ENCODE results near the gene ADAM12. TPM values are rescaled to one million over a fixed set of nuclear protein-coding genes. Genes with fewer than 3 reads are reported as not detected.
"Not testable (repeated sequence)": the region's sequence is repeated elsewhere in the genome, so short reads cannot be mapped to it uniquely, and the experiment has no call there.

The ADAM12 gene
- total RNA-seq, 1 donor from 2014 or later = 2.1 TPM

- no peak for DNase-seq (ENCODE audit: low spot score)
Measured at GRCh38 chr10:126185676-126186447, 202.4 kb downstream of the ADAM12 start.

GRCh38 chr10:126181626-126182025 is 206.7 kb downstream of the ADAM12 start:
- DNase-seq (ENCODE audit: low spot score) = no peak

- DNase-seq (ENCODE audit: low spot score) = no peak
Measured at GRCh38 chr10:126179637-126180036, 208.6 kb downstream of the ADAM12 start.

- DNase-seq (ENCODE audit: low spot score) = no peak
Measured at GRCh38 chr10:126177417-126178030, 210.8 kb downstream of the ADAM12 start.

- DNase-seq (ENCODE audit: low spot score) = no peak
Measured at GRCh38 chr10:126175641-126176262, 212.5 kb downstream of the ADAM12 start.

GRCh38 chr10:126172755-126173154 is 215.5 kb downstream of the ADAM12 start:
- not testable (repeated sequence) for DNase-seq (ENCODE audit: low spot score)

GRCh38 chr10:126171555-126171954 is 216.7 kb downstream of the ADAM12 start:
- no peak for DNase-seq (ENCODE audit: low spot score)

- DNase-seq (ENCODE audit: low spot score) = no peak
Measured at GRCh38 chr10:126170776-126171175, 217.5 kb downstream of the ADAM12 start.

GRCh38 chr10:126170371-126170770 is 217.9 kb downstream of the ADAM12 start:
- no peak for DNase-seq (ENCODE audit: low spot score)

- DNase-seq (ENCODE audit: low spot score) = no peak
Measured at GRCh38 chr10:126169899-126170298, 218.4 kb downstream of the ADAM12 start.

- no peak for DNase-seq (ENCODE audit: low spot score)
Measured at GRCh38 chr10:126166797-126167196, 221.5 kb downstream of the ADAM12 start.

- no peak for DNase-seq (ENCODE audit: low spot score)
Measured at GRCh38 chr10:126165874-126166273, 222.4 kb downstream of the ADAM12 start.

- no peak for DNase-seq (ENCODE audit: low spot score)
Measured at GRCh38 chr10:126163506-126163905, 224.8 kb downstream of the ADAM12 start.

- no peak for DNase-seq (ENCODE audit: low spot score)
Measured at GRCh38 chr10:126161691-126162090, 226.6 kb downstream of the ADAM12 start.

GRCh38 chr10:126160971-126161630 is 227.2 kb downstream of the ADAM12 start:
- DNase-seq (ENCODE audit: low spot score) = no peak

- DNase-seq (ENCODE audit: low spot score) = no peak
Measured at GRCh38 chr10:126160571-126160970, 227.7 kb downstream of the ADAM12 start.

- DNase-seq (ENCODE audit: low spot score) = no peak
Measured at GRCh38 chr10:126158133-126158892, 230.0 kb downstream of the ADAM12 start.

GRCh38 chr10:126157189-126157588 is 231.1 kb downstream of the ADAM12 start:
- no peak for DNase-seq (ENCODE audit: low spot score)

GRCh38 chr10:126156503-126156902 is 231.8 kb downstream of the ADAM12 start:
- DNase-seq (ENCODE audit: low spot score) = no peak

- no peak for DNase-seq (ENCODE audit: low spot score)
Measured at GRCh38 chr10:126156012-126156411, 232.3 kb downstream of the ADAM12 start.

- no peak for DNase-seq (ENCODE audit: low spot score)
Measured at GRCh38 chr10:126155528-126155927, 232.7 kb downstream of the ADAM12 start.
